GM23338 (cell line): Measurements from ENCODE around the gene XRCC6. TPM values are rescaled to one million over a fixed set of nuclear protein-coding genes. Genes with fewer than 3 reads are reported as not detected.

Experiments used
- ATAC-seq: fragments of 200-7000 bp; cut with Tn5 transposase; 3 replicates; pipeline ENCODE4 v1.9.1; 2020
- DNase-seq: peaks from one replicate; pipeline ENCODE4 v3.0.0-alpha.2; 2015; ENCODE audit warnings: low spot score
- H2AFZ ChIP-seq: fragments of 200-600 bp; sonication (generic); 2 replicates; pipeline ENCODE4 v1.8.0; 2016; ENCODE audit warnings: antibody characterized with exemption, mild to moderate bottlenecking, moderate library complexity
- H3F3A ChIP-seq: fragments of 200-600 bp; sonication (generic); replicated peaks from 2 replicates; pipeline ENCODE4 v1.8.0; 2017; ENCODE audit warnings: antibody characterized with exemption, mixed run types, low read depth
- H3K27ac ChIP-seq: fragments of 200-600 bp; sonication (generic); 2 replicates; pipeline ENCODE4 v1.6.1; 2016; ENCODE audit warnings: low read depth
- H3K27me3 ChIP-seq: fragments of 200-600 bp; sonication (generic); 2 replicates; pipeline ENCODE4 v1.8.0; 2016; ENCODE audit warnings: mild to moderate bottlenecking, mixed run types, moderate library complexity; ENCODE audit not compliant: insufficient read depth
- H3K36me3 ChIP-seq: fragments of 200-600 bp; sonication (generic); 2 replicates; pipeline ENCODE4 v1.8.0; 2016; ENCODE audit warnings: mild to moderate bottlenecking; ENCODE audit not compliant: insufficient read depth
- H3K4me1 ChIP-seq: fragments of 200-600 bp; sonication (generic); 2 replicates; pipeline ENCODE4 v1.8.0; 2016; ENCODE audit warnings: mild to moderate bottlenecking, moderate library complexity; ENCODE audit not compliant: insufficient read depth
- H3K4me2 ChIP-seq: fragments of 200-600 bp; sonication (generic); 2 replicates; pipeline ENCODE4 v1.7.1; 2017; ENCODE audit warnings: mixed run types
- H3K4me3 ChIP-seq: fragments of 200-600 bp; sonication (generic); 2 replicates; pipeline ENCODE4 v1.6.1; 2016; ENCODE audit warnings: mixed run types
- H3K79me2 ChIP-seq: fragments of 200-600 bp; sonication (generic); replicated peaks from 2 replicates; pipeline ENCODE4 v1.8.0; 2017; ENCODE audit warnings: mild to moderate bottlenecking; ENCODE audit not compliant: insufficient read depth
- H3K9me2 ChIP-seq: fragments of 200-600 bp; sonication (generic); 2 replicates; pipeline ENCODE4 v1.8.0; 2017; ENCODE audit not compliant: insufficient read depth
- H4K20me1 ChIP-seq: fragments of 200-600 bp; sonication (generic); replicated peaks from 2 replicates; pipeline ENCODE4 v1.8.0; 2017; ENCODE audit warnings: mild to moderate bottlenecking; ENCODE audit not compliant: insufficient read depth
- H3K27ac Mint-ChIP-seq: 2 replicates; pipeline ENCODE4 v1.8.0; 2020; ENCODE audit warnings: inconsistent platforms, mild to moderate bottlenecking, moderate library complexity, mixed read lengths
- H3K27me3 Mint-ChIP-seq: 3 replicates; pipeline ENCODE4 v1.8.0; 2022; ENCODE audit warnings: low read depth, mild to moderate bottlenecking, moderate library complexity, mixed read lengths, inconsistent platforms; ENCODE audit not compliant: insufficient read depth, poor library complexity
- H3K36me3 Mint-ChIP-seq: 3 replicates; pipeline ENCODE4 v1.8.0; 2021; ENCODE audit warnings: low read depth, mild to moderate bottlenecking, inconsistent platforms, moderate library complexity, mixed read lengths
- H3K4me1 Mint-ChIP-seq: 3 replicates; pipeline ENCODE4 v1.8.0; 2020; ENCODE audit warnings: mild to moderate bottlenecking, inconsistent platforms, mixed read lengths
- H3K4me3 Mint-ChIP-seq: 3 replicates; pipeline ENCODE4 v1.8.0; 2021; ENCODE audit warnings: moderate library complexity, mild to moderate bottlenecking, inconsistent platforms, mixed read lengths
- H3K9me3 Mint-ChIP-seq: 3 replicates; pipeline ENCODE4 v1.8.0; 2020; ENCODE audit warnings: moderate library complexity, mild to moderate bottlenecking, inconsistent platforms, mixed read lengths
- CREB1 ChIP-seq: fragments of 250-450 bp; sonication (Bioruptor Pico); IDR thresholded peaks from 2 replicates; pipeline ENCODE4 v1.5.0; 2020; ENCODE audit warnings: low read depth, mild to moderate bottlenecking, moderate library complexity
- CTCF ChIP-seq, 2 experiments: fragments of 200-600 bp in 1 of 2; sonication (generic) in 1 of 2; conservative IDR thresholded peaks; 2 replicates each; pipeline versions ENCODE4 v1.5.1 to v1.6.1; 2016 to 2017; ENCODE audit warnings: antibody characterized with exemption in 2 of 2, low read depth in 2 of 2, mild to moderate bottlenecking in 2 of 2, moderate library complexity in 1 of 2
- ETS1 ChIP-seq: IDR thresholded peaks from 2 replicates; pipeline ENCODE4 v1.6.1; 2016; ENCODE audit warnings: antibody characterized with exemption
- EZH2phosphoT487 ChIP-seq: fragments of 200-600 bp; sonication (generic); IDR thresholded peaks from one replicate; pipeline ENCODE4 v1.8.1; 2018; ENCODE audit warnings: antibody characterized with exemption; ENCODE audit not compliant: unreplicated experiment
- JUNB ChIP-seq: IDR thresholded peaks from one replicate; pipeline ENCODE4 v1.6.1; 2016; ENCODE audit warnings: antibody characterized with exemption; ENCODE audit not compliant: unreplicated experiment
- NANOG ChIP-seq: IDR thresholded peaks from 2 replicates; pipeline ENCODE4 v1.6.1; 2016; ENCODE audit warnings: antibody characterized with exemption, borderline replicate concordance
- ZNF462 ChIP-seq: fragments of 250-450 bp; sonication (Bioruptor Pico); IDR thresholded peaks from 2 replicates; pipeline ENCODE4 v1.5.0; 2020; ENCODE audit warnings: mild to moderate bottlenecking, moderate library complexity
- polyA plus RNA-seq: library from polyadenylated mRNA; unstranded; fragments of >200 nt; fragmentation: Nextera tagmentation; extraction: Ambion mirVana; gene quantifications from 2 replicates; pipeline ENCODE4 v1.2.1, GENCODE V29; 2016
- total RNA-seq: library from RNA; depleted of rRNA; stranded (reverse); fragments of >200 nt; shearing (Covaris generic); gene quantifications from 2 replicates; pipeline ENCODE4 v1.2.3, GENCODE V29; 2014

Gene XRCC6
- total and polyA plus RNA-seq, 2 experiments from 2014 or later = 351 to 498 TPM

GRCh38 chr22:41676134-41676533 is 55.0 kb downstream of the XRCC6 start (continued):
- TF ChIP-seq EZH2phosphoT487 (no peak), ETS1 (no peak), NANOG (no peak), JUNB (no peak), CREB1 (no peak), ZNF462 (CRISPR knock-in tag) (no peak)

- H3F3A ChIP-seq = 0 out of 2 replicates have a peak, but pooled peaks cover 3% of the 10 kb centered on the region
- no peak overlapping the region for H3K27ac ChIP-seq
- H3K4me3 ChIP-seq = peak overlapping the region; percentile 70
- peaks cover 98% of the 10 kb centered on the region for H3K79me2 ChIP-seq
- no peaks in the 10 kb centered on the region for H3K9me2 ChIP-seq
- no peaks in the 10 kb centered on the region for H3K27me3 ChIP-seq
- peaks cover 44% of the 10 kb centered on the region for H3K36me3 Mint-ChIP-seq
- peak overlapping the region; percentile 82 for H3K4me2 ChIP-seq
- no peaks in the 10 kb centered on the region; the same call in 2 of the 3 replicates for H3K4me1 Mint-ChIP-seq
- H3K4me3 Mint-ChIP-seq = peak overlapping the region; percentile 100
- H4K20me1 ChIP-seq = peaks cover 43% of the 10 kb centered on the region
- peaks cover 3% of the 10 kb centered on the region; the same call in 1 of the 2 replicates for H3K4me1 ChIP-seq
- H2AFZ ChIP-seq = no peak overlapping the region
- H3K36me3 ChIP-seq = peaks cover 20% of the 10 kb centered on the region
- peaks cover 4% of the 10 kb centered on the region for H3K27me3 Mint-ChIP-seq
- H3K9me3 Mint-ChIP-seq = peaks cover 3% of the 10 kb centered on the region; the same call in 1 of the 3 replicates
- H3K27ac Mint-ChIP-seq = no peak overlapping the region
- peak; percentile 21; the same call in 2 of the 3 replicates for ATAC-seq
- DNase-seq = no peak
- TF ChIP-seq CTCF (conservative IDR thresholded peaks at IDR 0.05; ENCODE audit: low read depth in 2 of 2) = no peak
- TF ChIP-seq ZNF462 (CRISPR knock-in tag) = no peak
- TF ChIP-seq JUNB = no peak
Measured at GRCh38 chr22:41681616-41682015, 60.5 kb downstream of the XRCC6 start.
